Natural killer cell treated with Interleukin-12 subunit alpha and Interleukin-12 subunit beta and Interleukin-15 and Interleukin-18, amount 100 ng/mL, for 72 hours (primary cell): ENCODE data around the gene PRPF31. TPM values are rescaled to one million over a fixed set of nuclear protein-coding genes. Genes with fewer than 3 reads are reported as not detected.
"Not testable (repeated sequence)": the region's sequence is repeated elsewhere in the genome, so short reads cannot be mapped to it uniquely, and the experiment has no call there.

Experiments used
- ATAC-seq, 2 donors: fragments of 150-1000 bp; cut with Tn5 transposase in 1 of 2; sonication (Bioruptor Pico), chemical (Tn5 transposase) in 1 of 2; 2 replicates each; pipeline ENCODE4 v1.10.0; 2021
- DNase-seq: peaks from one replicate; pipeline ENCODE4 v3.0.0; 2022; ENCODE audit warnings: low spot score
- H3K27ac Mint-ChIP-seq, 2 donors: 1 replicate in 1 of 2; 2 replicates in 1 of 2; pipeline ENCODE4 v1.8.0; 2022; ENCODE audit warnings: mixed read lengths in 2 of 2, mild to moderate bottlenecking in 1 of 2, moderate library complexity in 1 of 2
- H3K27me3 Mint-ChIP-seq, 2 donors: 1 replicate in 1 of 2; 2 replicates in 1 of 2; pipeline ENCODE4 v1.8.0; 2022; ENCODE audit warnings: mixed read lengths in 2 of 2
- H3K36me3 Mint-ChIP-seq: one replicate; pipeline ENCODE4 v1.8.0; 2022; ENCODE audit warnings: mixed read lengths
- H3K4me1 Mint-ChIP-seq, 2 donors: 1 replicate in 1 of 2; 2 replicates in 1 of 2; pipeline ENCODE4 v1.8.0; 2022; ENCODE audit warnings: low read depth in 2 of 2, mixed read lengths in 2 of 2, mild to moderate bottlenecking in 1 of 2
- H3K4me3 Mint-ChIP-seq: one replicate; pipeline ENCODE4 v1.8.0; 2022; ENCODE audit warnings: mixed read lengths
- H3K9me3 Mint-ChIP-seq: 2 replicates; pipeline ENCODE4 v1.8.0; 2022; ENCODE audit warnings: mixed read lengths
- total RNA-seq, 2 donors: library from RNA; stranded (reverse); gene quantifications; one replicate each; pipeline ENCODE4 v1.2.3, GENCODE V29; 2022

The PRPF31 gene
- total RNA-seq, 2 donors from 2014 or later: 89.5 to 110 TPM

DNA sequence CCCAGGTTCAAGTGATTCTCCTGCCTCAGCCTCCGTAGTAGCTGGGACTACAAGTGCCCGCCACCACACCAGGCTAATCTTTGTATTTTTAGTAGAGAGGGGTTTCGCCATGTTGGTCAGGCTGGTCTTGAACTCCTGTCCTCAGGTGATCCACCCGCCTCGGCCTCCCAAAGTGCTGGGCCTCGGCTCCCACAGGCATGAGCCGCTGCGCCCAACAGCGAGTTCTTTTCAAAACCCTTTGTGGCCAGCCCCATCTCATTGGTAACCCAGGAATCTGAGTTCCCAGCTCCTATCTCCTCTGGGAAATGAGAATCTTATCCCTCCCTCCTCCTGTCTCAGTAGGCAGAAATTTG is 15.7 kb upstream of the PRPF31 start:
- not testable (repeated sequence) for H3K4me3 Mint-ChIP-seq, DNase-seq, H3K36me3 Mint-ChIP-seq, ATAC-seq, H3K27me3 Mint-ChIP-seq, H3K27ac Mint-ChIP-seq, H3K9me3 Mint-ChIP-seq
- peaks cover 21 to 32% of the 10 kb centered on the region in 2 donors for H3K4me1 Mint-ChIP-seq

DNA sequence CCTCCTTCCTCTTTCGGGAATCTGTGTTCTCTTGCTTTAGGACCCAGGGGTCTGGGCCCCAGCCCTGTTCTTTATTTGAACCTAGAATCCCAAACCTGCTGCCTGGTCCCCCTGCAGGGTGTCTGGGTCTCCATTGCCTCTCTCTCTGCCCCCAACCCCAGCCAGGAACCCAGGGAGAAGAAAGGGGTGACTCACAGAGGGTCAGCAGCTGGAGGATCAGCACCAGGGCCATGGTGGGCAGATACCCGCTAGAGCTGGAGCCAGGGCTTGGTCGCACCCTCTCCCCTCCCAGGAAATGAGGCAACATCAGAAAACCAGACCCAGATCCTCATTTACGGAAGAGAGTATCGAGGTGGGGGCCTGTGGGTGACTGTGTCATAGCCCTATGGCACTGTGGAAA is 15.0 kb upstream of the PRPF31 start, which contains the start of gene OSCAR:
Gene OSCAR, minus strand, starts transcription at position 243 of the 400 bp plus-strand sequence. Its CDS starts 11 bp downstream, at position 232.
- DNase-seq (no peak), ATAC-seq (no peak)
- H3K36me3 Mint-ChIP-seq: no peaks in the 10 kb centered on the region
- H3K27ac Mint-ChIP-seq: peak within 1 kb of the TSS; percentile 17 to 63
- H3K9me3 Mint-ChIP-seq: no peaks in the 10 kb centered on the region
- peaks cover 24 to 32% of the 10 kb centered on the region in 2 donors for H3K4me1 Mint-ChIP-seq
- peak within 1 kb of the TSS; percentile 65 for H3K4me3 Mint-ChIP-seq
- H3K27me3 Mint-ChIP-seq: peaks cover 0 to 3% of the 10 kb centered on the region in 2 donors

DNA sequence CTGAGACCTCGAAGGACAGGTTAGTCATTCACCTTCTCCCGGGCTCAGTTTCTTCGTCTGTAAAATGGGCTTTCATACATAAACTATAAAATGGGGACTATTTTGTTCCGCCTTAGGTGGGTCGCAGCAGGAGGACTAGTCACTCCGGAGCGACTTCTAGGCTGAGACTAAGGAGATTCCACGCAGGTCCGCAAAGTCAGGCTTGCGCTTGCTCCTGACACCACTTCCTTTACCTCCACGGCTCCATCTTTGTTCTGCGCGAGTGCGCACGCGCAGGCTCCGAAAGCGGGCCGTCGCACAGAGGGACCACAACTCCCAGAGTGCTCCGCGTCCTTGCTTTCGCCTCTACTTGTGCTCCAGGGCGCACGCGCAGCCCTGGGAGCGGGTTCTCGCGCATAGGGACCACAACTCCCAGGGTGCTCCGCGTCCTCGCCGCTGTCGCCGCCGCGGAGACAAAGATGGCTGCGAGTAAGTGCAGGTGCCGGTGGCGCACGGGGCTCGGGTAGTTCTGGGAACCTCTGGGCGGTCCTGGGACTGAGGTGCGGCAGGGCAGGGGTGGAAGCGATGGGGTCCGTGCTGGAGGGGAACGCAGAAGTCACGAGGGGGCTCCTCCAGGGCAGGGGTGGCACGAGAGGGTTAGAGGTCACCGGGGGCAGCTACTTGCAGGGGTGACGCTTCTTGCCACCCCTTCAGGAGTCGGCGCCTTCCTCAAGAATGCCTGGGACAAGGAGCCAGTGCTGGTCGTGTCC is 13.0 kb upstream of the PRPF31 start, which contains the start of gene NDUFA3:
Gene NDUFA3, plus strand, starts transcription at position 435 of the 749 bp plus-strand sequence. Its CDS starts 24 bp downstream, at position 459.
- Mint-ChIP-seq H3K9me3 (no peaks in the 10 kb centered on the region), H3K4me1 (peaks cover 21 to 22% of the 10 kb centered on the region in 2 donors), H3K36me3 (peaks cover 10% of the 10 kb centered on the region), H3K27ac (peak within 1 kb of the TSS; percentile 79 to 95), H3K27me3 (no peaks in the 10 kb centered on the region), H3K4me3 (peak within 1 kb of the TSS; percentile 90)
- peak; percentile 99 for DNase-seq
- peak; percentile 100 for ATAC-seq

DNA sequence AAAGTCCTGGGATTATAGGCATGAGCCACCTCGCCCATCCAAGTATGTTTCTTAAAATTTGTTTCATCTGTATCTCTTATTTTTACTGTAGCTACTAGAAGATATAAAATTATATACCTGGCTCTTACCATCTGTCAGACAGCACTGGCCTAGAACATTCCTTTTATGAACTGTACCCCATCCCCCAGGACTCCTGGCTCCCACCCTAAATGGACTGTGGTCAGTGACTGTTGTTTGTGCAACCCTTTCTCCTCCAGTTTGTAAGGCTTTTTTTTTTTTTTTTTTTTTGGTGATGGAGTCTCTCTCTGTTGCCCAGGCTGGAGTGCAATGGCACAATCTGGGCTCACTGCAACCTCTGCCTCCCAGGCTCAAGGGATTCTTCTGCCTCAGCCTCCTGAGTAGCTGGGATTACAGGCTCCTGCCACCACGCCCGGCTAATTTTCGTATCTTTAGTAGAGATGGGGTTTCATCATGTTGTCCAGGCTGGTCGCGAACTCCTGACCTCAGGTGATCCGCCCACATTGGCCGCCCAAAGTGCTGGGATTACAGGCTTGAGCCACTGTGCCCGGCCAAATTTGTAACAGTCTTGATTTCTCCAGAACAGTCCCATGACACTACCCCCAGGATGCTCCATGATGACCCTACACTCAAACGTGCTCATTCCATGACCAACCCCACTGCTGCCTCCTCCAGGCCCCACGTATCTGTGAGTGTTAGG is 10.4 kb upstream of the PRPF31 start:
- no peak for DNase-seq
- H3K4me3 Mint-ChIP-seq: peak overlapping the region; percentile 90
- no peak for ATAC-seq
- H3K36me3 Mint-ChIP-seq: peaks cover 11% of the 10 kb centered on the region
- H3K4me1 Mint-ChIP-seq: peaks cover 21 to 23% of the 10 kb centered on the region in 2 donors
- no peaks in the 10 kb centered on the region for H3K27me3 Mint-ChIP-seq
- no peak overlapping the region for H3K27ac Mint-ChIP-seq
- H3K9me3 Mint-ChIP-seq: no peaks in the 10 kb centered on the region

DNA sequence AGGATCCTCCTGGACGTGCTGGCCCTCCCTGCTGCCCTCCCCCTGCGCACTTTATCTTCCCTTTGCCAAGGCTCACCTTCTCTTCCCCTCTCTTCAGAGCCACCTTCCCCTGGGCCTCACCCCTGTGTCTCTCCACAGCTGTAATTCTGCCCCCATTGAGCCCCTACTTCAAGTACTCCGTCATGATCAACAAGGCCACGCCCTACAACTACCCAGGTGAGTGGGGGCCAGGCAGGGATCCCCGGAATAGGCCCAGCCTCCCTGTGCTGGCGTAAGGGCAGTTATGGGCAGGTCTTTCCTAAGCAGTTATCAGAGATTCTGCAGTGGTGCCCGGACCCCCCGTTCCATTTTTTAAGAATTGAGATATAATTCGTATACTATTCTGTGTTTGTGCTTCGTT is 9.8 kb upstream of the PRPF31 start:
- Mint-ChIP-seq H3K27me3 (no peaks in the 10 kb centered on the region), H3K9me3 (no peaks in the 10 kb centered on the region), H3K4me1 (peaks cover 18 to 27% of the 10 kb centered on the region in 2 donors), H3K27ac (no peak overlapping the region), H3K36me3 (peaks cover 13% of the 10 kb centered on the region), H3K4me3 (no peak overlapping the region)
- no peak for ATAC-seq
- DNase-seq: no peak

DNA sequence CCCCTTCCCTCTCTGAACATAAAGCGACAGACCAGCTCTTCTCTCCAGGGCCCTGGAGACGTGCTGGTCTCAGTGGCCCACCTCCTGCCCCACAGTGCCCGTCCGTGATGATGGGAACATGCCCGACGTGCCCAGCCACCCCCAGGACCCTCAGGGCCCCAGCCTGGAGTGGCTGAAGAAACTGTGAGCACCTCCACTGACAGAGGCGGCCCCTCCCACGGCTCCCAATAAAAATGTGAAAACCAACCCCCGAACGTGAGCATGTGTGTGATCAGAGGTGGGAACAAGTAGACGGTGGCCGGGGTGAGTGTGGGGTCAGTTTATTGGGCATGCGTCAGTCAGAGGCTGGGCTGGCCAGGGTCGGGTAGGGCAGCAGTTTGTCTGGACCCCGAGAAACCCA is 8.8 kb upstream of the PRPF31 start:
- ATAC-seq (no peak), DNase-seq (no peak)
- peaks cover 11 to 28% of the 10 kb centered on the region in 2 donors for H3K4me1 Mint-ChIP-seq
- no peak overlapping the region for H3K4me3 Mint-ChIP-seq
- no peaks in the 10 kb centered on the region for H3K9me3 Mint-ChIP-seq
- peaks cover 15% of the 10 kb centered on the region for H3K36me3 Mint-ChIP-seq
- H3K27me3 Mint-ChIP-seq: no peaks in the 10 kb centered on the region
- no peak overlapping the region for H3K27ac Mint-ChIP-seq

DNA sequence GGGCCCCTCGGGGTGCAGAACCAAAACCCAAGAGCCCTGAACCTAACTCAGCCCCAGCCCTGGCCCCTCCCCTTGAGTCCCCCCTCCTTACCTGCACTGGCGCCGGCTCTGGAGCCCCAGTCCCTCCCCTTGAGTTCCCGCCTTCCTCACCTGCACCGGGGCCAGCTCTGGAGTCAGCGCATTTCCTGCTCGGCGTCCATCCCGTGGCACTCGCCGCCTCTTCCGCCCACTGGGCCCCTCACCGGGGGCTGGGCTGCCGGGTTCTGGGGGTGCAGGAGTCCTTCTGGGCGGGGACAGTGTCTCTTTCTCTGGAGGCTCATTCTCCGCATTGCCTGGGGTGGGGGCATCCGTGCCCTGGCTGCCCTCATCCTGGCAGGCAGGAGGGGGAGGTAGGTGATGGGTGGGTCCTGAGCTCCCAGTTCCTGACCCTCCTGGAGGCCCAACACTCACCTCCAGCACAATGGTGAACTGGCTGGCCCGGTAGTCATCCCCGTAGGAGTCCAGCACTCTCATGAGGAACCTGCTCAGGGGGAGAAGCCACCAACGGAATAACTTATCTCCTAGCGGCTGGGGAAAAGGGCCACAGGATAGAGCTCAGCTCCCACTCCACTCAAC is 7.6 kb upstream of the PRPF31 start:
- Mint-ChIP-seq H3K36me3 (peaks cover 15% of the 10 kb centered on the region), H3K27ac (no peak overlapping the region), H3K4me3 (no peak overlapping the region), H3K27me3 (no peaks in the 10 kb centered on the region), H3K9me3 (no peaks in the 10 kb centered on the region), H3K4me1 (peaks cover 6 to 23% of the 10 kb centered on the region in 2 donors)
- DNase-seq: no peak
- ATAC-seq: no peak

DNA sequence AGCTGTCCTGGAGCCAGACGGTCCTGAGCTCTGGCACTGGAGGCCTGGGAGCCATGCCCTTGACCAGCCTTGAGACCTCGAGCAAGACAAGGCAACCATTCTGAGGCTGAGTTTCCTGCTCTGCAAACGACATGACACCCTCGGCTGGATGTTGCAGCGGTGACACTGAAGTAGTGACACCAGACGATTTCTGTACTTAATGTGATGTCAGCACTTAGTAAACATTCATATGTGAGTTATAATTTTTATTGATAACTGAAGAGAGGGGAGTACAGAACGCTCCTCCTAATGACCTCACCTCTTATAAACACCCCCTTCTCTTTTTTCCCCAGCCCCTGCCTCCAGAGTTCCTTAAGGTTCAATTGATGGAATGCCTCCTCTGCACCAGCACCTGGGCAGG is 7.1 kb upstream of the PRPF31 start:
- ATAC-seq (no peak), DNase-seq (no peak)
- no peaks in the 10 kb centered on the region for H3K9me3 Mint-ChIP-seq
- no peak overlapping the region for H3K27ac Mint-ChIP-seq
- H3K27me3 Mint-ChIP-seq: no peaks in the 10 kb centered on the region
- H3K4me1 Mint-ChIP-seq: peaks cover 6 to 18% of the 10 kb centered on the region in 2 donors
- H3K4me3 Mint-ChIP-seq: no peak overlapping the region
- peaks cover 15% of the 10 kb centered on the region for H3K36me3 Mint-ChIP-seq

DNA sequence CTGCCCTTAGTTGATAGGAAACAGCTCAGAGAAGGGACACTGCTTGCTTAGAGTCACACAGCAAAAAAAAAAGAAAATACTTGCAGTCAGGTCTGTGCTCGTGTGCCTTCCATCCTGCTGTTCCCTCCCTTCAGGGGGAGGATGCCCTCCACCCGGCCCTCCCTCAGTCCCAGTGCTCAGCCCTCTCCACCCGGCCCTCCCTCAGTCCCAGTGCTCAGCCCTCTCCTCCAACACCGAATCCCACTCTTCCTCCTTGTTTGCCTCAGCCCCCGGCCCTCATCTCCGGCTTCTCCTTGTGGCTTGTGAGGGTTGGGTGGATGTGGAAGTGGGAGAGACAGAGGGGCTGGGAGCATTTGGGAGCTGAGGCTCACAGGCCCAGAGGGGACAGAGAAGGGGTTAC is 5.9 kb upstream of the PRPF31 start:
- ATAC-seq: peak in 1 of 2 donors; percentile 52
- no peaks in the 10 kb centered on the region for H3K27me3 Mint-ChIP-seq
- H3K9me3 Mint-ChIP-seq: no peaks in the 10 kb centered on the region
- no peak overlapping the region for H3K4me3 Mint-ChIP-seq
- H3K36me3 Mint-ChIP-seq: peaks cover 15% of the 10 kb centered on the region
- H3K27ac Mint-ChIP-seq: no peak overlapping the region
- DNase-seq: no peak
- peaks cover 12 to 26% of the 10 kb centered on the region in 2 donors for H3K4me1 Mint-ChIP-seq

DNA sequence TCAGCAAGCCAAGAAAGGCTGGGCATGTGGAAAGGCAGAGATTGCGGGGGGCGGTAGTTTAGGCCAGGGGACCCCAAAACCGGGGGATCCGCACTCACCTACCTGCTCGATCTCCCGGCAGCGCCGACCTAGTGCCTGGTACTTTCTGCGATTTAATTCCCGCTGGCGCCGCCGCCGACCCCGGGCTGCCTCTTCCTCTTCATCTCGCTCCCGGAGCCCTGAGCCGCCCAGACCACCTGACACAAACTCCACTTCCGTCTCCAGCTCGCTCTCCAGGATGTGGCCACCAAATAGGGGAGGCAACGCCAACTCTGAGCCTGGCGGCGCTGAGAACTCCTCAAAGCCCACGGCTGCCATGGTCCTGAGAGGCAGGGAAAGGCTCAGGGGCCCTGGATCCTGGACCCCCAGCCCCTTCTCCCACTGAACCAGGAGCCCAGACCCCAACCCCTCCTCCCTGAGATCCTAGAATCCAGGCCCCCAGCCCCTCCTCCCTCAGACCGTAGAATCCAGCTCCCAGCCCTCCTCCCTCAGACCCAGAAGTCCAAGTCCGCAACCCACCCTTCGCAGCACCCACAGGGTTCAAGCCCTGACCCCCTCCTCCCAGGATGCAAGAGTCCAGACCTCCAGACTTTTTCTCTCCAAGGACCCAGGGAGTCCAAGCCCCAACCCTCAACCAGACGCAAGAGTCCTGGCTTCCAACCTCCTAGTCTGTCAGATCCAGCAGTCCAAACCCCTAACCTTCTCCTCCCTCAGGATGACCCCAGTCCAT is 1.0 kb upstream of the PRPF31 start:
- no peaks in the 10 kb centered on the region for H3K27me3 Mint-ChIP-seq
- H3K4me1 Mint-ChIP-seq: peaks cover 32 to 33% of the 10 kb centered on the region in 2 donors
- DNase-seq (peak; percentile 77), ATAC-seq (peak; percentile 50 to 69)
- peak overlapping the region; percentile 78 to 96 for H3K27ac Mint-ChIP-seq
- peaks cover 10% of the 10 kb centered on the region for H3K36me3 Mint-ChIP-seq
- peak overlapping the region; percentile 94 for H3K4me3 Mint-ChIP-seq
- no peaks in the 10 kb centered on the region for H3K9me3 Mint-ChIP-seq

DNA sequence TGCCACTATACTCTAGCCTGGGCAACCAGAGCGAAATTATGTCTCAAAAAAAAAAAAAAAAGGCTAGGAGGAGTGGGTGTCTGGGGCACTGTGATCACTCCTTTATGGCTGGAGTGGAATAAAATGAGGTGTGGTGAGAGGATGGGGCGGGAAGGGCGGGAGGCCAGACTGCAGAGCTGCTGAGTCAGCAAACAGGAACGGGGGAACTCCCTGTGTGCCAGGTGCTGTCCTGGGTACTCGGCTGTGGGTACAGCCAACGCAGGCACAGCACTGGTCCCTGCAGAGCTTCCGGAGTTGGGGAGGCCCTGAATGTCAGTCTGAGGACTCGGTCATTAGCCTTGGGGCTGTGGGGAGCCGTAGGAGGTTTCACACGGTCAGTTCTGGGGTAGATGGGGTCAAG is 5.7 kb downstream of the PRPF31 start:
- peaks cover 8 to 9% of the 10 kb centered on the region in 2 donors for H3K4me1 Mint-ChIP-seq
- DNase-seq: no peak
- no peak overlapping the region for H3K27ac Mint-ChIP-seq
- H3K27me3 Mint-ChIP-seq: no peaks in the 10 kb centered on the region
- no peaks in the 10 kb centered on the region for H3K36me3 Mint-ChIP-seq
- ATAC-seq: no peak
- no peaks in the 10 kb centered on the region for H3K9me3 Mint-ChIP-seq
- no peak overlapping the region for H3K4me3 Mint-ChIP-seq

DNA sequence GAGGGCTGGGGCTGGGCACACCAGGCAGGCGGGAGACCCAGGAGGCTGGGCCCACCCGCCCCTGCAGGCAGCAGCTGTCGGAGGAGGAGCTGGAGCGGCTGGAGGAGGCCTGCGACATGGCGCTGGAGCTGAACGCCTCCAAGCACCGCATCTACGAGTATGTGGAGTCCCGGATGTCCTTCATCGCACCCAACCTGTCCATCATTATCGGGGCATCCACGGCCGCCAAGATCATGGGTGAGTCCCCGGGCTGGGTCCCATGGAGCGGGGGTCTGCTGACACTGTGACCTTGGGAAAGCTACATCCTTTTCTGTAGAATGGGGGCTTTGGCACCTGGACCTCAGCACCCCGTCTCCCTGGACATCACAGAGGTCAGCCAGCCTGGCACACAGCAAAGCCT is 8.1 kb downstream of the PRPF31 start:
- ATAC-seq: no peak
- H3K4me3 Mint-ChIP-seq: no peak overlapping the region
- H3K27ac Mint-ChIP-seq: no peak overlapping the region
- no peak for DNase-seq
- no peaks in the 10 kb centered on the region for H3K27me3 Mint-ChIP-seq
- no peaks in the 10 kb centered on the region for H3K36me3 Mint-ChIP-seq
- H3K4me1 Mint-ChIP-seq: no peaks in the 10 kb centered on the region
- no peaks in the 10 kb centered on the region for H3K9me3 Mint-ChIP-seq

DNA sequence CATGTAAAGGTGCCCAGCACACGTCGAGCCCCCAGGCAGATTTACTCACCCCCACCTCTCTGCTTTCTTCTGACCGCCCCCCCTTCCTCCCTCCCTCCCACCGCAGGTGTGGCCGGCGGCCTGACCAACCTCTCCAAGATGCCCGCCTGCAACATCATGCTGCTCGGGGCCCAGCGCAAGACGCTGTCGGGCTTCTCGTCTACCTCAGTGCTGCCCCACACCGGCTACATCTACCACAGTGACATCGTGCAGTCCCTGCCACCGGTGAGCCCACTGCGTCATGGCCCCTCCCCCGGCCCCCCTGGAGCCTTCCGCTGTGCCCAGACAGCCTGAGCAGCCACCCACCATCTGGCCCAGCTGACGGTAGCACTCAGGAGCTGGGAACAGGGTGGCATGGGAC is 8.8 kb downstream of the PRPF31 start:
- ATAC-seq (no peak), DNase-seq (no peak)
- H3K27me3 Mint-ChIP-seq: no peaks in the 10 kb centered on the region
- H3K4me1 Mint-ChIP-seq: no peaks in the 10 kb centered on the region
- H3K9me3 Mint-ChIP-seq: no peaks in the 10 kb centered on the region
- no peak overlapping the region for H3K27ac Mint-ChIP-seq
- no peaks in the 10 kb centered on the region for H3K36me3 Mint-ChIP-seq
- H3K4me3 Mint-ChIP-seq: no peak overlapping the region
